H1 (cell line): ENCODE results near the gene ZFR. TPM values are rescaled to one million over a fixed set of nuclear protein-coding genes. Genes with fewer than 3 reads are reported as not detected.

Experiments
- CTCF ChIA-PET: fragments of 300-600 bp; sonication (Branson Sonifier 250); formaldehyde crosslinking; loops from one replicate; lab custom pipeline; 2021; ENCODE audit not compliant: partially characterized antibody; lab: Charles Lee
- POLR2A ChIA-PET: fragments of 300-600 bp; sonication (Branson Sonifier 250); formaldehyde crosslinking; loops from one replicate; lab custom pipeline; 2021; ENCODE audit warnings: inconsistent platforms; ENCODE audit not compliant: partially characterized antibody; lab: Charles Lee
- DNase-seq, 2 experiments: peaks; one replicate each; pipeline versions ENCODE4 v3.0.0 to v3.0.0-alpha.2; 2010 to 2022; ENCODE audit warnings: low spot score in 2 of 2, low read depth in 1 of 2, mixed read lengths in 1 of 2
- FAIRE-seq: peaks from 2 replicates; lab custom pipeline; 2011; peaks lifted over from hg19 to GRCh38; lab: Jason Lieb, UNC
- H2AFZ ChIP-seq: 2 replicates; pipeline ENCODE4 v1.8.1; 2012; ENCODE audit warnings: low read length, inconsistent platforms
- H2AK5ac ChIP-seq: 2 replicates; pipeline ENCODE4 v1.6.1; 2013; ENCODE audit warnings: low read depth, low read length
- H2BK120ac ChIP-seq: replicated peaks from 2 replicates; pipeline ENCODE3; 2013; ENCODE audit warnings: low read depth, low read length, inconsistent platforms
- H2BK12ac ChIP-seq: 2 replicates; pipeline ENCODE4 v1.6.1; 2013; ENCODE audit warnings: low read depth, low read length
- H2BK15ac ChIP-seq: 2 replicates; pipeline ENCODE4 v1.6.1; 2013; ENCODE audit warnings: low read length
- H2BK20ac ChIP-seq: 2 replicates; pipeline ENCODE4 v1.6.1; 2013; ENCODE audit warnings: low read length
- H2BK5ac ChIP-seq: 2 replicates; pipeline ENCODE4 v1.6.1; 2013; ENCODE audit warnings: low read depth, low read length
- H3K14ac ChIP-seq: 2 replicates; pipeline ENCODE4 v1.6.1; 2013; ENCODE audit warnings: inconsistent platforms; ENCODE audit not compliant: insufficient read length
- H3K18ac ChIP-seq: 2 replicates; pipeline ENCODE4 v1.6.1; 2013; ENCODE audit warnings: low read length; ENCODE audit errors: extremely low read depth
- H3K23ac ChIP-seq: 2 replicates; pipeline ENCODE4 v1.6.1; 2013; ENCODE audit warnings: inconsistent platforms; ENCODE audit not compliant: insufficient read length
- H3K23me2 ChIP-seq: 2 replicates; pipeline ENCODE4 v1.6.1; 2013; ENCODE audit warnings: low read depth, low read length
- H3K27ac ChIP-seq: 2 replicates; pipeline ENCODE4 v1.6.1; 2011; ENCODE audit warnings: low read depth, low read length, inconsistent platforms
- H3K27me3 ChIP-seq, 4 experiments: replicated peaks in 1 of 4; 1 replicate in 1 of 4; 2 replicates in 3 of 4; pipeline versions ENCODE4 v1.6.1 to v1.8.1; 2011 to 2013; ENCODE audit warnings: low read length in 3 of 4, mild to moderate bottlenecking in 3 of 4, inconsistent platforms in 2 of 4, mixed read lengths in 2 of 4, moderate library complexity in 1 of 4; ENCODE audit not compliant: control insufficient read depth in 3 of 4, insufficient read depth in 3 of 4; ENCODE audit errors: extremely low read depth in 1 of 4
- H3K36me3 ChIP-seq, 4 experiments: 2 replicates each; pipeline versions ENCODE4 v1.6.1 to v1.8.1; 2011 to 2013; ENCODE audit warnings: mild to moderate bottlenecking in 4 of 4, low read length in 3 of 4, moderate library complexity in 2 of 4, control low read depth in 1 of 4, inconsistent platforms in 1 of 4; ENCODE audit not compliant: insufficient read depth in 4 of 4, control insufficient read depth in 2 of 4
- H3K4ac ChIP-seq: replicated peaks from 2 replicates; pipeline ENCODE3; 2013; ENCODE audit warnings: low read length, low read depth, mixed read lengths, inconsistent platforms; ENCODE audit not compliant: insufficient read length
- H3K4me1 ChIP-seq, 4 experiments: replicated peaks in 1 of 4; 1 replicate in 1 of 4; 2 replicates in 3 of 4; pipeline versions ENCODE4 v1.6.1 to v1.8.1; 2011 to 2013; ENCODE audit warnings: low read length in 3 of 4, inconsistent platforms in 2 of 4, mixed read lengths in 1 of 4; ENCODE audit not compliant: insufficient read depth in 4 of 4, control insufficient read depth in 3 of 4
- H3K4me2 ChIP-seq, 2 experiments: 2 replicates each; pipeline versions ENCODE4 v1.6.1 to v1.8.1; 2011 to 2013; ENCODE audit warnings: low read depth in 2 of 2, low read length in 2 of 2, control low read depth in 1 of 2, inconsistent platforms in 1 of 2, mild to moderate bottlenecking in 1 of 2; ENCODE audit not compliant: insufficient read depth in 1 of 2
- H3K4me3 ChIP-seq, 4 experiments: fragments of 200-600, 300-600 bp in 1 of 4; sonication (generic), shearing (Covaris generic), sonication (Bioruptor Twin) in 1 of 4; 2 replicates each; pipeline versions ENCODE4 v1.5.1 to v1.8.1; 2011 to 2016; ENCODE audit warnings: low read length in 4 of 4, low read depth in 3 of 4, control low read depth in 2 of 4, inconsistent platforms in 2 of 4, mild to moderate bottlenecking in 2 of 4, mixed read lengths in 1 of 4, moderate library complexity in 1 of 4; ENCODE audit not compliant: insufficient read depth in 2 of 4; ENCODE audit errors: extremely low read depth in 1 of 4
- H3K56ac ChIP-seq: replicated peaks from 2 replicates; pipeline ENCODE3; 2013; ENCODE audit warnings: low read depth, mild to moderate bottlenecking, mixed read lengths, low read length, inconsistent platforms; ENCODE audit not compliant: insufficient read length
- H3K79me1 ChIP-seq: 2 replicates; pipeline ENCODE4 v1.6.1; 2013; ENCODE audit warnings: low read depth, low read length, control low read depth
- H3K79me2 ChIP-seq, 2 experiments: 2 replicates each; pipeline versions ENCODE4 v1.6.1 to v1.8.1; 2012 to 2013; ENCODE audit warnings: low read length in 2 of 2, mild to moderate bottlenecking in 2 of 2, inconsistent platforms in 1 of 2; ENCODE audit not compliant: insufficient read depth in 2 of 2, control insufficient read depth in 1 of 2
- H3K9ac ChIP-seq, 4 experiments: replicated peaks in 1 of 4; 1 replicate in 1 of 4; 2 replicates in 3 of 4; pipeline versions ENCODE4 v1.6.1 to v1.8.1; 2011 to 2013; ENCODE audit warnings: low read depth in 3 of 4, low read length in 3 of 4, control low read depth in 2 of 4, mild to moderate bottlenecking in 2 of 4, moderate library complexity in 2 of 4, inconsistent platforms in 1 of 4; ENCODE audit errors: extremely low read depth in 1 of 4
- H3K9me3 ChIP-seq, 2 experiments: 2 replicates each; pipeline versions ENCODE4 v1.6.1 to v1.8.1; 2012 to 2013; ENCODE audit warnings: mild to moderate bottlenecking in 2 of 2, moderate library complexity in 2 of 2, control low read depth in 1 of 2, inconsistent platforms in 1 of 2, low read depth in 1 of 2, low read length in 1 of 2, mixed read lengths in 1 of 2; ENCODE audit not compliant: insufficient read depth in 2 of 2
- H4K20me1 ChIP-seq, 2 experiments: replicated peaks in 1 of 2; 2 replicates each; pipeline versions ENCODE3 to v1.8.1; 2011 to 2013; ENCODE audit warnings: inconsistent platforms in 2 of 2, low read length in 2 of 2, mild to moderate bottlenecking in 1 of 2; ENCODE audit not compliant: insufficient read depth in 2 of 2, control insufficient read depth in 1 of 2
- H4K5ac ChIP-seq: 2 replicates; pipeline ENCODE4 v1.6.1; 2013; ENCODE audit warnings: low read length, low read depth, mixed read lengths, inconsistent platforms; ENCODE audit not compliant: insufficient read length
- H4K8ac ChIP-seq: 2 replicates; pipeline ENCODE4 v1.8.0; 2013; ENCODE audit warnings: mild to moderate bottlenecking, moderate library complexity, low read length, inconsistent platforms; ENCODE audit not compliant: insufficient read depth; ENCODE audit errors: extremely low read depth
- H4K91ac ChIP-seq: replicated peaks from 2 replicates; pipeline ENCODE3; 2013; ENCODE audit warnings: low read length, mixed read lengths, inconsistent platforms; ENCODE audit not compliant: insufficient read length
- ATF2 ChIP-seq: IDR thresholded peaks from 2 replicates; pipeline ENCODE4 v1.6.1; 2012; ENCODE audit warnings: low read length, inconsistent platforms
- HDAC2 ChIP-seq, 2 experiments: fragments of 300-600 bp in 1 of 2; sonication (generic) in 1 of 2; IDR thresholded peaks; 2 replicates each; pipeline ENCODE4 v1.6.1; 2011 to 2012; ENCODE audit warnings: low read depth in 2 of 2, low read length in 2 of 2, mild to moderate bottlenecking in 2 of 2, moderate library complexity in 2 of 2, borderline replicate concordance in 1 of 2, inconsistent platforms in 1 of 2
- KDM1A ChIP-seq: fragments of 200-600, 300-600 bp; sonication (generic); IDR thresholded peaks from 2 replicates; pipeline ENCODE4 v1.7.1; 2016; ENCODE audit warnings: mild to moderate bottlenecking, low read length, borderline replicate concordance
- RBBP5 ChIP-seq: IDR thresholded peaks from 2 replicates; pipeline ENCODE4 v1.7.1; 2012; ENCODE audit warnings: low read depth, mild to moderate bottlenecking, inconsistent platforms, low read length, moderate library complexity, borderline replicate concordance
- SRF ChIP-seq: IDR thresholded peaks from 2 replicates; pipeline ENCODE4 v1.6.1; 2011; ENCODE audit warnings: mild to moderate bottlenecking, low read depth, low read length, moderate library complexity
- WGBS, 2 experiments: shearing (Covaris generic) in 1 of 2; methylation state at CpG; one replicate each; pipeline versions ENCODE4 v1.1.6 to v1.1.7; 2013 to 2015; ENCODE audit warnings: low lambda C conversion rate in 2 of 2, mixed read lengths in 2 of 2, inconsistent platforms in 1 of 2, low coverage in 1 of 2, missing lambda C conversion rate in 1 of 2; ENCODE audit not compliant: insufficient replicate concordance in 2 of 2, insufficient coverage in 1 of 2, insufficient read length in 1 of 2; ENCODE audit errors: extremely low coverage in 1 of 2, missing lambda C conversion rate in 1 of 2; 5-methylcytosine and 5-hydroxymethylcytosine counted together
- polyA plus RNA-seq, 7 experiments: library from polyadenylated mRNA; depleted of rRNA in 3 of 7; stranded (reverse) in 5 of 7; unstranded in 2 of 7; fragments of >200 nt in 5 of 7; fragments of 200-250 nt in 2 of 7; gene quantifications; 1 replicate in 5 of 7; 2 replicates in 1 of 7; 4 replicates in 1 of 7; pipeline versions ENCODE4 v1.2.1 to v1.2.3, GENCODE V29; 2011 to 2013; ENCODE audit warnings: missing spikeins in 2 of 7, mixed read lengths in 2 of 7
- total RNA-seq: library from RNA; stranded (reverse); fragmentation: NEBNext Ultra II Directional; extraction: Animal tissue kit (Norgen Biotek cat#: 25700); gene quantifications from 2 replicates; pipeline ENCODE4 v1.2.1, GENCODE V29; 2021

The ZFR gene
- total and polyA plus RNA-seq, 2 of the 8 experiments (the other 6 are each of a cell fraction or from before 2014, with no cell fraction given) = 68.8 to 92.7 TPM

GRCh38 chr5:32426440-32427151 is 17.9 kb downstream of the ZFR start:
- no peak for FAIRE-seq
- Histone ChIP-seq H3K56ac (no peak overlapping the region), H3K27me3 (no peaks in the 10 kb centered on the region), H2BK20ac (no peak overlapping the region), H3K79me2 (peaks cover 3 to 92% of the 10 kb centered on the region in 2 experiments), H3K4me2 (no peak overlapping the region), H3K4ac (no peak overlapping the region), H3K23me2 (no peaks in the 10 kb centered on the region), H2BK15ac (no peak overlapping the region), H2AK5ac (no peak overlapping the region), H3K79me1 (no peaks in the 10 kb centered on the region), H4K91ac (no peak overlapping the region), H2BK12ac (no peak overlapping the region), H3K18ac (no peak overlapping the region)
- ChIA-PET CTCF (interaction anchor here (0.9 to 1.0 kb wide), 2 partner anchors 9 to 62 kb away, joined by 3 read pairs; no protein-coding TSS in a partner anchor), POLR2A (no interaction called here)
- no peak for DNase-seq
- TF ChIP-seq ATF2 = no peak
- no peak for TF ChIP-seq RBBP5
- TF ChIP-seq HDAC2 (IDR thresholded peaks at IDR 0.05; ENCODE audit: borderline replicate concordance in 1 of 2, low read depth in 2 of 2, low read length in 2 of 2) = no peak
- no peak for TF ChIP-seq SRF
- TF ChIP-seq KDM1A = peak; percentile 59
- TF ChIP-seq, all 59 proteins: peak for 1
- Histone ChIP-seq H2AFZ (no peak overlapping the region), H3K9me3 (peaks cover 4 to 6% of the 10 kb centered on the region in 2 experiments; a peak in 3 of 4 replicates), H3K23ac (no peak overlapping the region), H3K4me1 (no peaks in the 10 kb centered on the region), H3K27ac (no peak overlapping the region), H3K9ac (no peak overlapping the region), H3K36me3 (peaks cover 0 to 18% (median 0%) of the 10 kb centered on the region in 4 experiments; a peak in 3 of 8 replicates), H2BK120ac (no peak overlapping the region), H4K5ac (no peak overlapping the region), H2BK5ac (no peak overlapping the region), H3K14ac (no peak overlapping the region), H3K4me3 (no peak overlapping the region), H4K8ac (no peak overlapping the region), H4K20me1 (peaks cover 3 to 6% of the 10 kb centered on the region in 2 experiments)
- WGBS, 2 experiments = 87% methylated on average over 6 of the region's 7 CpGs; no CpG with 5 or more reads in 1 of the 2 experiments
